Astrocyte (in vitro differentiated cells and primary cell): ENCODE measurements around the gene KIRREL3.

Experiments
- CTCF ChIP-seq: IDR thresholded peaks from 2 replicates; pipeline ENCODE4 v1.5.1; 2011; ENCODE audit warnings: low read depth, mild to moderate bottlenecking, inconsistent platforms, low read length, moderate library complexity; ENCODE audit not compliant: insufficient read depth
- EZH2 ChIP-seq: IDR thresholded peaks from 2 replicates; pipeline ENCODE4 v1.6.1; 2012; ENCODE audit warnings: mild to moderate bottlenecking, low read length, inconsistent platforms; ENCODE audit not compliant: insufficient read depth

GRCh38 chr11:126466236-126467045, 534.1 kb downstream of the KIRREL3 start:
- no peak for TF ChIP-seq CTCF
- no peak for TF ChIP-seq EZH2
